HEK293 (cell line): ENCODE measurements around the gene ZNF619.

Source experiments
- CTCF ChIA-PET: fragments of 350-600 bp; formaldehyde crosslinking; extraction: SDS; loops from one replicate; lab custom pipeline; 2021; ENCODE audit warnings: antibody characterized with exemption; lab: Yijun Ruan, JAX
- POLR2A ChIA-PET: fragments of 300-600 bp; formaldehyde crosslinking; extraction: SDS; loops from one replicate; lab custom pipeline; 2020; ENCODE audit warnings: antibody characterized with exemption, inconsistent platforms; lab: Yijun Ruan, JAX
- H3K27ac ChIP-seq: fragments of 200-500 bp; sonication (Bioruptor generic); 2 replicates; pipeline ENCODE4 v1.5.1; 2014; ENCODE audit warnings: low read depth, low read length, control low read depth, inconsistent platforms; ENCODE audit errors: extremely low read depth
- H3K36me3 ChIP-seq, 2 experiments: fragments of 200-500 bp in 1 of 2; sonication (Bioruptor generic) in 1 of 2; 1 replicate in 1 of 2; 2 replicates in 1 of 2; pipeline ENCODE4 v1.5.1; 2014 to 2017; ENCODE audit warnings: inconsistent platforms in 2 of 2, low read length in 2 of 2; ENCODE audit not compliant: control insufficient read depth in 2 of 2, insufficient read depth in 1 of 2
- H3K4me1 ChIP-seq: fragments of 200-500 bp; sonication (Bioruptor generic); 2 replicates; pipeline ENCODE4 v1.5.1; 2014; ENCODE audit warnings: mild to moderate bottlenecking, low read length, inconsistent platforms; ENCODE audit not compliant: control insufficient read depth, insufficient read depth
- H3K4me3 ChIP-seq: 2 replicates; pipeline ENCODE4 v1.5.1; 2011; ENCODE audit warnings: low read depth, mild to moderate bottlenecking, control low read depth, low read length, moderate library complexity
- H3K9me3 ChIP-seq: fragments of 200-500 bp; sonication (Bioruptor generic); 2 replicates; pipeline ENCODE4 v1.5.1; 2014; ENCODE audit warnings: low read depth, low read length, inconsistent platforms; ENCODE audit not compliant: control insufficient read depth, insufficient read depth
- HOXC10 ChIP-seq: sonication (generic); formaldehyde crosslinking; IDR thresholded peaks from 2 replicates; pipeline ENCODE4 v1.8.1; 2023; ENCODE audit warnings: mild to moderate bottlenecking, missing genetic modification reagents
- SALL2 ChIP-seq: fragments of 450-650 bp; formaldehyde crosslinking; IDR thresholded peaks from 2 replicates; pipeline ENCODE4 v1.5.0; 2017; ENCODE audit warnings: missing biosample characterization, mild to moderate bottlenecking, missing genetic modification characterization, borderline replicate concordance
- ZBTB48 ChIP-seq: fragments of 450-650 bp; formaldehyde crosslinking; IDR thresholded peaks from 2 replicates; pipeline ENCODE4 v1.5.1; 2016; ENCODE audit warnings: missing biosample characterization, missing genetic modification characterization
- ZNF132 ChIP-seq: fragments of 450-650 bp; formaldehyde crosslinking; IDR thresholded peaks from 2 replicates; pipeline ENCODE4 v1.5.1; 2017; ENCODE audit warnings: missing biosample characterization, missing genetic modification characterization, borderline replicate concordance
- ZNF16 ChIP-seq: fragments of 450-650 bp; formaldehyde crosslinking; IDR thresholded peaks from 2 replicates; pipeline ENCODE4 v1.5.1; 2016; ENCODE audit warnings: low read depth, missing biosample characterization, missing genetic modification characterization
- ZNF174 ChIP-seq: fragments of 450-650 bp; formaldehyde crosslinking; IDR thresholded peaks from 2 replicates; pipeline ENCODE4 v1.5.0; 2017; ENCODE audit warnings: missing biosample characterization, mild to moderate bottlenecking, missing genetic modification characterization
- ZNF211 ChIP-seq: fragments of 450-650 bp; formaldehyde crosslinking; IDR thresholded peaks from 2 replicates; pipeline ENCODE4 v1.5.1; 2016; ENCODE audit warnings: low read depth, missing biosample characterization, missing genetic modification characterization
- ZNF214 ChIP-seq: fragments of 450-650 bp; formaldehyde crosslinking; IDR thresholded peaks from 2 replicates; pipeline ENCODE4 v1.5.1; 2017; ENCODE audit warnings: missing biosample characterization, mild to moderate bottlenecking, missing genetic modification characterization, borderline replicate concordance
- ZNF548 ChIP-seq: fragments of 450-650 bp; formaldehyde crosslinking; IDR thresholded peaks from 2 replicates; pipeline ENCODE4 v1.5.1; 2016; ENCODE audit warnings: missing biosample characterization, missing genetic modification characterization
- ZNF600 ChIP-seq: fragments of 450-650 bp; formaldehyde crosslinking; IDR thresholded peaks from 2 replicates; pipeline ENCODE4 v1.5.1; 2016; ENCODE audit warnings: missing biosample characterization, missing genetic modification characterization
- ZNF621 ChIP-seq: fragments of 450-650 bp; formaldehyde crosslinking; IDR thresholded peaks from 2 replicates; pipeline ENCODE4 v1.5.1; 2017; ENCODE audit warnings: missing biosample characterization, missing genetic modification characterization
- ZNF626 ChIP-seq: fragments of 450-650 bp; sonication (Bioruptor Pico); formaldehyde crosslinking; IDR thresholded peaks from 2 replicates; pipeline ENCODE4 v1.5.1; 2018; ENCODE audit warnings: missing biosample characterization, missing genetic modification characterization, inconsistent platforms
- ZNF658 ChIP-seq: fragments of 450-650 bp; formaldehyde crosslinking; IDR thresholded peaks from 2 replicates; pipeline ENCODE4; 2016; ENCODE audit warnings: missing biosample characterization, missing genetic modification characterization
- ZNF777 ChIP-seq: fragments of 450-650 bp; formaldehyde crosslinking; IDR thresholded peaks from 2 replicates; pipeline ENCODE4 v1.5.1; 2017; ENCODE audit warnings: missing biosample characterization, missing genetic modification characterization, borderline replicate concordance
- TF ChIP-seq, protein P1 (sequence below): fragments of 450-650 bp; IDR thresholded peaks from 2 replicates; pipeline ENCODE4 v1.5.1; 2018; ENCODE audit warnings: missing biosample characterization, missing genetic modification characterization
- TF ChIP-seq, protein P2 (sequence below): fragments of 450-650 bp; formaldehyde crosslinking; conservative IDR thresholded peaks from 2 replicates; pipeline ENCODE4 v1.5.1; 2016; ENCODE audit warnings: low read depth, missing biosample characterization, missing genetic modification characterization
- TF ChIP-seq, protein P3 (sequence below): fragments of 450-650 bp; formaldehyde crosslinking; IDR thresholded peaks from 2 replicates; pipeline ENCODE4 v1.5.1; 2016; ENCODE audit warnings: missing biosample characterization, missing genetic modification characterization

Gene ZNF619

DNA sequence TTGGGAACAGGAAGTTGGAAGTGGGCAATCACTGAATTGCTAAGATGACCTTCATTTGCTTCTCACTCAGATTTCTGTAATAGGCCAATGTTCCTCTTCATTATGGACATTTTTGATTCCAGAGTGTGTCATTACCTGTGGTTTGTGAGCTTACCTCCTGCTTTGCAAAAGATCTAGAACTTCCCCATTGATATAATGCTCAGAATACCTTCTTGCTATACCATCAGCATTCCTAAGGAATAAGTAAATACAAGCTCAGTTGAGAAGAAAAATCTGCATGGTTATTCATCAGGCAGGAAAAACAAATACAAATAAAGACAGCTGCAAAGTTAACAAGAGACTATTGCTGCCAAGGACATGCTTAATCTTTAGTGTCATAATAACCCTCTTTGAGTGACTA lies 25.4 kb upstream of the ZNF619 start:
- Histone ChIP-seq H3K9me3 (no peaks in the 10 kb centered on the region), H3K36me3 (peaks cover 0 to 3% of the 10 kb centered on the region in 2 experiments; a peak in 1 of 3 replicates), H3K4me3 (no peak overlapping the region), H3K27ac (no peak overlapping the region), H3K4me1 (no peaks in the 10 kb centered on the region)
- CTCF ChIA-PET, result interaction anchor here (0.6 kb wide), 1 partner anchor 143 kb away, joined by 4 read pairs; no protein-coding TSS in a partner anchor
- POLR2A ChIA-PET, result interaction anchor here (1.8 kb wide), 1 partner anchor 73 kb away, joined by 6 read pairs; the partner anchor contains the start of gene ZNF621
- TF ChIP-seq ZNF777 (tag by site-specific recombination), result no peak
- no peak for TF ChIP-seq ZNF621
- TF ChIP-seq ZNF658, result no peak

DNA sequence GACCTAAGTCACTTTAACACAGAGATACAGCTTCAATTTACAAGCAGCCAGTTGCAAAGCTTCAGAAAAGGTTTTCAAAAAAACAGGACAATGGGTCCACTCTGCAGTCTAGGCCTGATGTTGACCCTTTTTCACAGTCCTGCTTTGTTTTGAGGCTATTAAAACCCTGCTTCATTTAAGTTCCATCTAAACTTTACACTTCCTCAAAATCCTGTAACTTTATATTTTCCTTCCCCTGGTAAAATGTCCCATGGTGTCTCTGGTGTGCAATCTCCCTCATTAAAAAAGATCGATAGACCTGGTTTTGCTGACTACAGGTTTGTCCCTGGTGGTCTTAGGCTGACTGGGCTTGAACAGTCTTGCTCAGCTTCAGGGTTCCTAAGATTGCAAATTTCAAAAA lies 24.9 kb upstream of the ZNF619 start:
- ChIA-PET POLR2A (interaction anchor here (0.6 to 1.8 kb wide), 3 partner anchors 60 to 242 kb away, joined by 3 to 7 read pairs (median 6); partner anchors contain the start of gene ZNF621), CTCF (interaction anchor here (0.6 kb wide), 1 partner anchor 143 kb away, joined by 4 read pairs; no protein-coding TSS in a partner anchor)
- Histone ChIP-seq H3K9me3 (no peaks in the 10 kb centered on the region), H3K36me3 (peaks cover 0 to 3% of the 10 kb centered on the region in 2 experiments; a peak in 1 of 3 replicates), H3K27ac (no peak overlapping the region), H3K4me1 (no peaks in the 10 kb centered on the region), H3K4me3 (no peak overlapping the region)
- no peak for TF ChIP-seq ZNF626 (tag by site-specific recombination)
- no peak for TF ChIP-seq HOXC10 (CRISPR knock-in tag)
- TF ChIP-seq, protein P1, sequence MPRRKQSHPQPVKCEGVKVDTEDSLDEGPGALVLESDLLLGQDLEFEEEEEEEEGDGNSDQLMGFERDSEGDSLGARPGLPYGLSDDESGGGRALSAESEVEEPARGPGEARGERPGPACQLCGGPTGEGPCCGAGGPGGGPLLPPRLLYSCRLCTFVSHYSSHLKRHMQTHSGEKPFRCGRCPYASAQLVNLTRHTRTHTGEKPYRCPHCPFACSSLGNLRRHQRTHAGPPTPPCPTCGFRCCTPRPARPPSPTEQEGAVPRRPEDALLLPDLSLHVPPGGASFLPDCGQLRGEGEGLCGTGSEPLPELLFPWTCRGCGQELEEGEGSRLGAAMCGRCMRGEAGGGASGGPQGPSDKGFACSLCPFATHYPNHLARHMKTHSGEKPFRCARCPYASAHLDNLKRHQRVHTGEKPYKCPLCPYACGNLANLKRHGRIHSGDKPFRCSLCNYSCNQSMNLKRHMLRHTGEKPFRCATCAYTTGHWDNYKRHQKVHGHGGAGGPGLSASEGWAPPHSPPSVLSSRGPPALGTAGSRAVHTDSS (tag by site-specific recombination), result no peak
- TF ChIP-seq ZBTB48 (tag by site-specific recombination), result no peak
- TF ChIP-seq, protein P2, sequence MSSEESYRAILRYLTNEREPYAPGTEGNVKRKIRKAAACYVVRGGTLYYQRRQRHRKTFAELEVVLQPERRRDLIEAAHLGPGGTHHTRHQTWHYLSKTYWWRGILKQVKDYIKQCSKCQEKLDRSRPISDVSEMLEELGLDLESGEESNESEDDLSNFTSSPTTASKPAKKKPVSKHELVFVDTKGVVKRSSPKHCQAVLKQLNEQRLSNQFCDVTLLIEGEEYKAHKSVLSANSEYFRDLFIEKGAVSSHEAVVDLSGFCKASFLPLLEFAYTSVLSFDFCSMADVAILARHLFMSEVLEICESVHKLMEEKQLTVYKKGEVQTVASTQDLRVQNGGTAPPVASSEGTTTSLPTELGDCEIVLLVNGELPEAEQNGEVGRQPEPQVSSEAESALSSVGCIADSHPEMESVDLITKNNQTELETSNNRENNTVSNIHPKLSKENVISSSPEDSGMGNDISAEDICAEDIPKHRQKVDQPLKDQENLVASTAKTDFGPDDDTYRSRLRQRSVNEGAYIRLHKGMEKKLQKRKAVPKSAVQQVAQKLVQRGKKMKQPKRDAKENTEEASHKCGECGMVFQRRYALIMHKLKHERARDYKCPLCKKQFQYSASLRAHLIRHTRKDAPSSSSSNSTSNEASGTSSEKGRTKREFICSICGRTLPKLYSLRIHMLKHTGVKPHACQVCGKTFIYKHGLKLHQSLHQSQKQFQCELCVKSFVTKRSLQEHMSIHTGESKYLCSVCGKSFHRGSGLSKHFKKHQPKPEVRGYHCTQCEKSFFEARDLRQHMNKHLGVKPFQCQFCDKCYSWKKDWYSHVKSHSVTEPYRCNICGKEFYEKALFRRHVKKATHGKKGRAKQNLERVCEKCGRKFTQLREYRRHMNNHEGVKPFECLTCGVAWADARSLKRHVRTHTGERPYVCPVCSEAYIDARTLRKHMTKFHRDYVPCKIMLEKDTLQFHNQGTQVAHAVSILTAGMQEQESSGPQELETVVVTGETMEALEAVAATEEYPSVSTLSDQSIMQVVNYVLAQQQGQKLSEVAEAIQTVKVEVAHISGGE (tag by site-specific recombination), result no peak
- no peak for TF ChIP-seq ZNF600 (tag by site-specific recombination)
- no peak for TF ChIP-seq ZNF548
- TF ChIP-seq ZNF658, result no peak
- no peak for TF ChIP-seq SALL2 (tag by site-specific recombination)
- no peak for TF ChIP-seq ZNF174 (tag by site-specific recombination)
- TF ChIP-seq ZNF214 (tag by site-specific recombination), result no peak
- no peak for TF ChIP-seq ZNF16 (tag by site-specific recombination)
- no peak for TF ChIP-seq ZNF211 (tag by site-specific recombination)
- TF ChIP-seq, protein P3, sequence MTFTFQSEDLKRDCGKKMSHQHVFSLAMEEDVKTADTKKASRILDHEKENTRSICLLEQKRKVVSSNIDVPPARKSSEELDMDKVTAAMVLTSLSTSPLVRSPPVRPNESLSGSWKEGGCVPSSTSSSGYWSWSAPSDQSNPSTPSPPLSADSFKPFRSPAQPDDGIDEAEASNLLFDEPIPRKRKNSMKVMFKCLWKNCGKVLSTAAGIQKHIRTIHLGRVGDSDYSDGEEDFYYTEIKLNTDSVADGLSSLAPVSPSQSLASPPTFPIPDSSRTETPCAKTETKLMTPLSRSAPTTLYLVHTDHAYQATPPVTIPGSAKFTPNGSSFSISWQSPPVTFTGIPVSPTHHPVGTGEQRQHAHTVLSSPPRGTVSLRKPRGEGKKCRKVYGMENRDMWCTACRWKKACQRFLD (tag by site-specific recombination), result no peak
- TF ChIP-seq ZNF132, result no peak
- TF ChIP-seq, all 188 proteins: peak for 0
